Fibroblast of skin of scalp (primary cell): Measurements from ENCODE around the gene SVOP.
"Not testable (repeated sequence)": the region's sequence is repeated elsewhere in the genome, so short reads cannot be mapped to it uniquely, and the experiment has no call there.

Source experiments
- DNase-seq: peaks from one replicate; pipeline ENCODE4 v3.0.0-alpha.2; 2013

SVOP gene

DNA sequence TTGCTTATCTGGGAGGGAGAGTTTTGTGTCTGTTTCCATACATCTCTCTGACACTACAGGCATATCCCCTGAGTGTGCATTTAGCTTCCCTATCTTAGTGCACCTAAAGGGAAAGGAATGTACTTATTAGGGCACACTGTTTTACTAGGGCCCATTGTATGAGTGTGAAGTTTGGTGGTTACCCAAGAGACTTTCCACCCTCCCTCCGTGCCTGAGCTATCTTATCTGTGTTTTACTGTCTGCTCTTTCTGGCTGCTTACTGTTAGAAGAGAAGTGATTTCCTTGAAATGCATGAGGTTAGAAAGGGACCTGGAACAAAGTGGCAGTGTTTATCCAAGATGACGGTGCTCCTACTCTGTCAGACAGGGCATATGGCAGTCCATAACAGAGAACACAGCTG lies 8.5 kb upstream of the SVOP start:
- DNase-seq, result no peak

DNA sequence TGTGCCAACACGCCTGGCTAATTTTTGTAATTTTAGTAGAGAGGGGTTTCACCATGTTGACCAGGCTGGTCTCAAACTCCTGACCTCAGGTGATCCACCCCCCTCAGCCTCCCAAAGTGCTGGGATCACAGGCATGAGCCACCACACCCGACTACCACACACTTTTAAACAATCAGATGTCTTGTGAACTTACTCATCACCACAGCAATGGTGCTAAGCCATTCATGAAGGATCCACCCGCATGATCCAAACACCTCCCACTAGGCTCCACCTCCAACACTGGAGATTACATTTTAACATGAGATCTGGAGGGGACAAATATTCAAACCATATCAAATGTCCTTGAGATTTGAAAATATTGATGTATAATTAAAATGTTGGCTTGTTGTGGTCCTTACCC lies 7.8 kb upstream of the SVOP start:
- not testable (repeated sequence) for DNase-seq

DNA sequence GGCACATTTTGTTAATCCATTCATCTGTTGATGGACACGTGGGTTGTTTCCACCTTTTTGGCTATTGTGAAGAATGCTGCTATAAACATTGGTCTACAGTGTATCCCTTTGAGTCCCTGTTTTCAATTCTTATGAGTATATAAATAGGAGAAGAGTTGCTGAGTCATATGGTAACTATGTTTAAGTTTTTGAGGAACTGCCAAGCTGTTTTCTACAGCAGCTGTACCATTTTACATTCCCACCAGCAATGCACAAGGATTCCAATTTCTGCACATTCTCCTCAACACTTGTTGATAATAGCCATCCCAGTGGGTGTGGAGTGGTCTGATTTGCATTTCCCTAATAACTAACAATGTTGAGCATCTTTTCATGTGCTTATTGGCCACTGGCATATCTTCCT lies 6.9 kb upstream of the SVOP start:
- peak; percentile 57 for DNase-seq

GRCh38 chr12:109020146-109020795 lies 597 bp downstream of the SVOP start:
- DNase-seq, result no peak

DNA sequence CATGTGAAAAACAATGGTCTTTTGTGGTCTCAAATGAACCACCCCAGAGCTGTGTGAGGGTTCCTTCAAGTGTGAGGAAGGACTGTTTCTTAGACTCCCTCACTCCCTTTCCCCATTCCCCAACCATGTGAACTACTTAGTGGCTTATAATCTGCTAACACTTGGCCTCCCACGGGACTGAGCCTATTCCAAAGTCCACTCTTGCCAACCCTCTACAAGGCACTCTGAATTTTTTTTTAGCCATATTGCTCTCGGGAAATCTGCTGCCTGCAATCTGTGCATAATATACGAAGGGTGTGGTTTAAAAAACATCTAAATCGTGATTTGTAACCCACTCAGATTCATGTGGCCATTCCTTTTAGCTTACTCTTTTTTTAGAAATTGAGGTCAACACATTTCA lies 2.6 kb downstream of the SVOP start:
- no peak for DNase-seq

DNA sequence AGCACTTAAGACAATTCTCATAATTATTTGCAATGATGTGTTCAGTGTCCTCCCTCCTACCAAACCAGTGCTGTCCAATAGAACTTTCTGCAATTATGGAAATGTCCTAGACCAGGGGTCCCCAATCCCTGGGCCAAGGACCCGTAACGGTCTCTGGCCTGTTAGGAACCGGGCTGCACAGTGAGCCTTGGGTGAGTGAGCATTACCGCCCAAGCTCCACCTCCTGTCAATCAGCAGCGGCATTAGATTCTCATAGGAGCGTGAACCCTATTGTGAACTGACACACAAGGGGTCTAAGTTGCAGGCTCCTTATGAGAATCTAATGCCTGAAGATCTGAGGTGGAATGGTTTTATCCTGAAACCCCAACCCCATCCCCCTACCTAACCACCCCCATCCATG lies 3.9 kb downstream of the SVOP start:
- DNase-seq, result no peak

GRCh38 chr12:109016016-109016415 lies 4.9 kb downstream of the SVOP start:
- DNase-seq, result no peak

GRCh38 chr12:109014984-109015765 lies 5.7 kb downstream of the SVOP start:
- DNase-seq, result no peak

GRCh38 chr12:109010259-109010658 lies 10.6 kb downstream of the SVOP start:
- DNase-seq, result no peak

DNA sequence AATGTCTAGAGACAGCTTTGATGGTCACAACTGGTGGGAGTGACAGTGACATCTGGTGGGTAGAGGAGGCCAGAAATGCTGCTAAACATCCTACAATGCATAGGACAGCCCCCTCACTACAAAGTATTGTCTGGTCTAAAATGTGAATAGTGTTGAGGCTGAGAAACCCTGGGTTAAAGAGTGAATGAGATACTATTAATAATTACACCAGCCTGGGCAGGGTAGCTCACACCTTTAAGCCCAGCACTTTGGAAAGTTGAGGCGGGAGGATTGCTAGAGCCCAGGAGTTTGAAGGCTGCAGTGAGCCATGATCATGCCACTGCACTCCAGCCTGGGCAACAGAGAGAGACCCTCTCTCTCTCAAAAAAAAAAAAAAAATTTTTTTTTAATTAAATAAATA lies 11.1 kb downstream of the SVOP start:
- DNase-seq, result no peak

- DNase-seq, result no peak
Observed at GRCh38 chr12:109004017-109004416, 16.9 kb downstream of the SVOP start.

GRCh38 chr12:108996320-108996719 lies 24.5 kb downstream of the SVOP start:
- no peak for DNase-seq

- no peak for DNase-seq
Observed at GRCh38 chr12:108995370-108995992, 25.4 kb downstream of the SVOP start.

DNA sequence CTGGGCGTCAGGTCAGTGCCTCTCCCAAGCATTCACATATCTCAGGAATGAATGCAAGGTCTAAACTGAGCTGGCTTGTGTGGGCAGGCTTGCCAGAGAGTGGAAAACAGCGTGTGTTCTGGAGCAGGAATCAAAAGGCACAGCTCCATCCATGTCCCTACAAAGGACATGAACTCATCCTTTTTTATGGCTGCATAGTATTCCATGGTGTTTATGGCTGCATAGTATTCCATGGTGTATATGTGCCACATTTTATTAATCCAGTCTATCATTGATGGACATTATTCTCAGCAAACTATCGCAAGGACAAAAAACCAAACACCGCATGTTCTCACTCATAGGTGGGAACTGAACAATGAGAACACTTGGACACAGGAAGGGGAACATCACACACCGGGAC lies 30.8 kb downstream of the SVOP start:
- DNase-seq, result not testable (repeated sequence)

- DNase-seq, result peak; percentile 9
Observed at GRCh38 chr12:108989376-108989775, 31.5 kb downstream of the SVOP start.

GRCh38 chr12:108985750-108986149 lies 35.1 kb downstream of the SVOP start:
- no peak for DNase-seq

GRCh38 chr12:108983227-108983626 lies 37.6 kb downstream of the SVOP start:
- no peak for DNase-seq

DNA sequence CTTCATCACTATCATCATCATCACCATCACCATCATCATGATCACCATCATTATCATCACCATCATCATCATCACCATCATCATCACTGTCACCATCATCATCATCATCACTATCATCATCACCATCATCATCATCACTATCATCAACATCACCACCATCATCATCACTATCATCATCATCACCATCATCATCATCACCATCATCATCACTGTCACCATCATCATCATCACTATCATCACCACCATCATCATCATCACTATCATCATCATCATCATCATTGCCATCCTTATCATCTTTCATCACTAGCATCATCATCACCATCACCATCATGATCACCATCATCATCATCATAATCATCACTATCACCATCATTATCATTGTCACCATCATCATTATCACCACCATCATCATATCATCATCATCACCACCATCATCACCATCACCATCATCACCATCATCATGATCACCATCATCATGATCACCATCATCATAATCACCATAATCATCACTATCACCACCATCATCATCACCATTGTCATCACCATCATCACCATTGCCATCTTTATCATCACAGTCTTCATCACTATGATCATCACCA lies 38.1 kb downstream of the SVOP start:
- no peak for DNase-seq

GRCh38 chr12:108981835-108982234 lies 39.0 kb downstream of the SVOP start:
- no peak for DNase-seq

GRCh38 chr12:108980831-108981618 lies 39.8 kb downstream of the SVOP start:
- peak; percentile 66 for DNase-seq

- DNase-seq, result no peak
Observed at GRCh38 chr12:108977360-108977759, 43.5 kb downstream of the SVOP start.

DNA sequence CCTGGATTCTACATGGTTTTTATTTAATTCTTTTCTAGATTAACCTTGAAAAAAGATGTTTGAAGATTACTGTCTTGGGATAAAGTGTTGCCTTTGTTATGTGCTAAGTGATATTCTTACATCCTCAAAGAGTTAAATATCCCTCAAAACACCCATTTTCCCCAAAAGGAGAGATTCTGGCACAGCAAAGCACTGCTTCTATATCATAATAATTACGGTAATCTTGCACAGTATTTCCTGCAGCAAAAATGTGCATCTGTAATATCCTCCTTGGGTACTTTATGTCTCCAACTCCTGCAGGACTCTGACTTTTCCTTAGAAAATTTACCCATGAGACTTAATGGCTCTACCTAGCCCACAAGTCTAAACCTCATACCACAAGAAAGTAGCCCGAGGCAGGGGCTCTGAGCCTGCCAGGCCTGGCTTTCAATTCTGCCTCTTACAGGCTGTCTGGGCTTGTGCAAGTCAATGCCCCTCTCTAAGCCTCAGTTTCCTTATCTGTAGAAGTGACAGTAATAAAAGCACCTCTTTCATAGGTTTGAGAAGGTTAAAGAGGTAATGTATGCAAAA lies 45.8 kb downstream of the SVOP start:
- no peak for DNase-seq
